Activated naive CD8-positive, alpha-beta T cell treated with anti-CD3 and anti-CD28 coated beads, Interleukin-2, amount 10 ng/mL, durations not matched to agents 7 days and 5 days (primary cell): ENCODE data around the gene TADA1. TPM values are rescaled to one million over a fixed set of nuclear protein-coding genes. Genes with fewer than 3 reads are reported as not detected.

Experiments
- ATAC-seq: fragments of 150-1000 bp; cut with Tn5 transposase; one replicate; pipeline ENCODE4 v1.10.0; 2021; ENCODE audit warnings: low read depth, moderate library complexity
- POLR2A ChIA-PET: fragments of 350-600 bp; sonication (Branson Sonifier 250); formaldehyde crosslinking; loops from one replicate; lab custom pipeline; 2021; ENCODE audit warnings: antibody characterized with exemption; lab: Charles Lee
- DNase-seq: peaks from one replicate; pipeline ENCODE4 v3.0.0; 2021
- H3K27ac Mint-ChIP-seq: one replicate; pipeline ENCODE4 v1.8.0; 2022; ENCODE audit warnings: mild to moderate bottlenecking, mixed read lengths
- H3K27me3 Mint-ChIP-seq: one replicate; pipeline ENCODE4 v1.8.0; 2022; ENCODE audit warnings: mild to moderate bottlenecking, moderate library complexity, mixed read lengths
- H3K36me3 Mint-ChIP-seq: one replicate; pipeline ENCODE4 v1.8.0; 2021; ENCODE audit warnings: mild to moderate bottlenecking, mixed read lengths
- H3K4me1 Mint-ChIP-seq: one replicate; pipeline ENCODE4 v1.8.0; 2021; ENCODE audit warnings: mixed read lengths
- H3K4me3 Mint-ChIP-seq: one replicate; pipeline ENCODE4 v1.8.0; 2022; ENCODE audit warnings: mild to moderate bottlenecking, moderate library complexity, mixed read lengths
- H3K9me3 Mint-ChIP-seq: one replicate; pipeline ENCODE4 v1.8.0; 2021; ENCODE audit warnings: mixed read lengths
- total RNA-seq, 2 experiments: library from RNA; stranded (reverse); gene quantifications; one replicate each; pipeline ENCODE4 v1.2.3, GENCODE V29; 2021

The TADA1 gene
- total RNA-seq, 2 experiments from 2014 or later = 14.4 to 15.3 TPM

DNA sequence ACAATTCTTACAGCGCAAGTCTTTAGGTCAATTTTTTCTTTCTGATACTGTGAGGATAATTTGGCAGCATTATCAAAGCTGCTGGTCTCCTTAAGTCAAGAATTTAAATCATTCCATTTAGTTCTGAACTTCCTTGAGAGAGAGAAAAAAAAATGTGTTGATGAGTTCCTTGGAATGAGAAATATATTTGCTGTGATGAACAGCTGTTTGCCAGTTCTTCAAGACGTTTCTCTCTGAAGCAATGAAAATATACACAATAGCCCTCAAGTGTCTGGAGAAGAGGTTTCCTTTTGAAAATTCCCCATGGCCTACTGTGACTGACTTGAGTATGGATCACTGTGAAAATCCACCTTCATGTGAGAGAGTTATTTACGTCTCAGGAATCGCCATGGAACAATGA is 31.0 kb upstream of the TADA1 start:
- ATAC-seq (no peak), DNase-seq (no peak)
- H3K4me3 Mint-ChIP-seq = no peak overlapping the region
- H3K27ac Mint-ChIP-seq = no peak overlapping the region
- peaks cover 3% of the 10 kb centered on the region for H3K36me3 Mint-ChIP-seq
- H3K4me1 Mint-ChIP-seq = peaks cover 45% of the 10 kb centered on the region
- POLR2A ChIA-PET = interaction anchor here (1.0 to 2.2 kb wide), 3 partner anchors 68 to 313 kb away, joined by 3 to 8 read pairs (median 5); partner anchors contain the start of genes POGK and POU2F1
- peaks cover 17% of the 10 kb centered on the region for H3K27me3 Mint-ChIP-seq
- H3K9me3 Mint-ChIP-seq = peaks cover 2% of the 10 kb centered on the region

DNA sequence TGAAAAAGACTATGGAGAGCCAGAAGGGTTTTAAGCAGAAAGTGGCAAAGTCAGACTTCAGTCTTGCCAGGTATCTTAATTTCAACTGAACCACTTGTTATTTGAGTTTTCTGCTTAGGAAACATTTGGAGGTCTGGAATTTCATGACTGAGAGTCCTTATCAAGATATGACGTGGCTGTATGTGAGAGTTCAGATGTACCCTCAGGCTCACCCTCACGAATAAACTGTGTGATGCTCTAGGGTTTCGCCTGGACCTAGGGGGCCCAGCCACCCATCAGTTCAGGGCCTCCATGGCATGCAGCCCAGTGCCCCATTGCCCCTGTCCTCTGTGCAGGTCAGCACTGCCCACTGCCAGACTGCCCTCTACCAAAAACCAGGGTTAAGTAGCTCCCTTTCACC is 30.6 kb upstream of the TADA1 start:
- H3K36me3 Mint-ChIP-seq = peaks cover 2% of the 10 kb centered on the region
- peak overlapping the region; percentile 81 for H3K27ac Mint-ChIP-seq
- peaks cover 1% of the 10 kb centered on the region for H3K9me3 Mint-ChIP-seq
- ATAC-seq (no peak), DNase-seq (no peak)
- peak overlapping the region; percentile 80 for H3K4me3 Mint-ChIP-seq
- H3K4me1 Mint-ChIP-seq = peaks cover 46% of the 10 kb centered on the region
- POLR2A ChIA-PET = interaction anchor here (1.0 to 2.2 kb wide), 5 partner anchors 31 to 313 kb away, joined by 3 to 19 read pairs (median 5); partner anchors contain the start of genes POGK, POU2F1 and TADA1
- H3K27me3 Mint-ChIP-seq = peaks cover 16% of the 10 kb centered on the region

- ATAC-seq (peak; percentile 82), DNase-seq (no peak)
- peaks cover 45% of the 10 kb centered on the region for H3K4me1 Mint-ChIP-seq
- peaks cover 1% of the 10 kb centered on the region for H3K36me3 Mint-ChIP-seq
- peak overlapping the region; percentile 80 for H3K4me3 Mint-ChIP-seq
- POLR2A ChIA-PET = interaction anchor here (0.7 to 2.2 kb wide), 9 partner anchors 21 to 314 kb away, joined by 3 to 19 read pairs (median 3); partner anchors contain the start of genes POGK, POU2F1 and TADA1
- peaks cover 16% of the 10 kb centered on the region for H3K27me3 Mint-ChIP-seq
- H3K9me3 Mint-ChIP-seq = peaks cover 1% of the 10 kb centered on the region
- H3K27ac Mint-ChIP-seq = peak overlapping the region; percentile 81
Observed at GRCh38 chr1:166905900-166906299, 29.8 kb upstream of the TADA1 start.

DNA sequence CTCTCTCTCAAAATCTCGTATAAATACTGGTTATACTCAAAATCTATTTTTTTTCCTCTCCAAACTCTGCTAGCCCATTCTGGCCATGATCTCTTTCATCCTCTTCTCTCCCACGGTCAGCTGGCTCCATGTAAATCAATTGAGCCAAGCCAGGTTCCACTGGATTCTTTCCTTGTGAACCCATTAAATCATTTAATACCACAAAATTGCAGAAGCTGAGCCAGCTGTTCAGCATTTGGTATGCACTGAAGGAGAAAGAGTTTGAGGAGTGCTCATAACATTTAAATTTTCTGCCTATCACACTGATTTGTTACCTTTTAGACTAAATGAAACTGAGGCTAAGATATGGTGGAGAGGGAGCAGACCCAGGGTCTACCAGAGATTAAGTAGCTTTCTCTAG is 29.1 kb upstream of the TADA1 start:
- ATAC-seq = no peak
- Mint-ChIP-seq H3K4me1 (peaks cover 41% of the 10 kb centered on the region), H3K27me3 (peaks cover 20% of the 10 kb centered on the region), H3K9me3 (peaks cover 1% of the 10 kb centered on the region), H3K36me3 (peaks cover 1% of the 10 kb centered on the region), H3K4me3 (no peak overlapping the region), H3K27ac (no peak overlapping the region)
- POLR2A ChIA-PET = interaction anchor here (1.1 to 2.2 kb wide), 6 partner anchors 18 to 152 kb away, joined by 3 to 19 read pairs (median 4); partner anchors contain the start of gene TADA1
- no peak for DNase-seq

DNA sequence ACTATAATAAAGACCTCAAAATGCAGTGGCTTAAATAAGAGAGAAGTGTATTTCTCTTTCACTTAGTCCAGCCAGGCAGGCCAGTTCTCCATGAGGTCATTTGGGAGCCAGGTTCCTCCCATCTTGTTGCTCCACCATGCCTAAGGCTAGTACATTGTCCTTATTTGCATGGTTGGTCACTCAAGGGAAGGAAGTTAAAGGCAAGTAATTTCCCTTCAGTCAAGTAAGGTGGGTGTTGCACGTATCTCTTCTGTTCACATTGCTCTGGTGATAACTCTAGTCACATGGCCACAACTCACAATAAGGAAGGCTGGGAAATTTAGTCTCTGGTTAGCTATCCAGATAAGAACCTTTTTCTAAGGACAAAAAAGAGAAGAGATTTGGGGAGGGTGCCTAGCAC is 27.2 kb upstream of the TADA1 start:
- ATAC-seq (no peak), DNase-seq (no peak)
- Mint-ChIP-seq H3K27ac (no peak overlapping the region), H3K36me3 (peaks cover 1% of the 10 kb centered on the region), H3K27me3 (peaks cover 30% of the 10 kb centered on the region), H3K4me1 (peaks cover 39% of the 10 kb centered on the region), H3K9me3 (peaks cover 5% of the 10 kb centered on the region), H3K4me3 (no peak overlapping the region)
- POLR2A ChIA-PET = no interaction called here

DNA sequence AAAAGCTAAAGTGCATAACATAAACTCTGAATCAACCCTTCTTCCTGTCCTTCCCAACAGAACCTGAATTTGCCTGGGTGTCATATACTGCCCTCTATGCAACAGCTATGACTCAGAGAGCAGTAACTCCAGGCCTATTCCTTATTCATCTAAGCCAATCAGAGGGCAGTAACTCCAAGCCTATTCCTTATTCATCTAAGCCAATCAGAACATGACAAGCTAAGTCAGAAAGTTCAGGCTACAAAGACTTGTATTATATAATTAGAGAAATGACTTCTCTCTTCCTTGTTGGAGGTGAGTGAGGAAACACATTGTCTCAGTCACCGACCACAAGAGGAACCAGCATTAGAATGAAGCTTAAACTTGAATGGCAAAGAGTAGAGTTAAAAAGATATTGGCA is 26.2 kb upstream of the TADA1 start:
- Mint-ChIP-seq H3K27ac (no peak overlapping the region), H3K9me3 (peaks cover 7% of the 10 kb centered on the region), H3K4me1 (peaks cover 34% of the 10 kb centered on the region), H3K4me3 (no peak overlapping the region), H3K36me3 (peaks cover 1% of the 10 kb centered on the region), H3K27me3 (peaks cover 31% of the 10 kb centered on the region)
- ATAC-seq (no peak), DNase-seq (no peak)
- POLR2A ChIA-PET = interaction anchor here (1.0 kb wide), 1 partner anchor 8 kb away, joined by 3 read pairs; no protein-coding TSS in a partner anchor

- peaks cover 23% of the 10 kb centered on the region for H3K4me1 Mint-ChIP-seq
- peaks cover 5% of the 10 kb centered on the region for H3K36me3 Mint-ChIP-seq
- ATAC-seq = no peak
- no peak for DNase-seq
- H3K27me3 Mint-ChIP-seq = peaks cover 36% of the 10 kb centered on the region
- no peak overlapping the region for H3K4me3 Mint-ChIP-seq
- H3K9me3 Mint-ChIP-seq = peaks cover 13% of the 10 kb centered on the region
- H3K27ac Mint-ChIP-seq = no peak overlapping the region
- POLR2A ChIA-PET = no interaction called here
Observed at GRCh38 chr1:166900987-166901386, 24.9 kb upstream of the TADA1 start.

DNA sequence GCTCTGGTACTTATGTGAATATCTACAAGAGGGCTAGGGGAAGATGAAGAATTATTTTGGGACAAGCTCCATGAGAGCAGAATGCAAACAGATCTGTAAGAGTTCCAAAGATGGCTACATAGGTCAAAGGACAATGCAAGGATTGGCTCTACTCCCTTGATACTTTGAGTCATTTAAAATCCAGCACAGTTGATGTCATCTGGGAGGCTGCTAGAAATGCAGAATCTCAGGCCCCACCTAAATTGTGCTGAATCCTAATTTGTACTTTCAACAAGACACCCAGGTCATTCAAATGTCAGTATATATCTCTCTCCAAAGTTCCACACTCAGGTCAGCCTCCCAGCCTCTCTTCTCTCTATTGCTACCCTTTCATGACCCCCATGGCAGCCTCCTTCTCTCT is 23.7 kb upstream of the TADA1 start:
- Mint-ChIP-seq H3K27me3 (peaks cover 41% of the 10 kb centered on the region), H3K4me3 (no peak overlapping the region), H3K9me3 (peaks cover 12% of the 10 kb centered on the region), H3K27ac (no peak overlapping the region), H3K4me1 (peaks cover 13% of the 10 kb centered on the region), H3K36me3 (peaks cover 5% of the 10 kb centered on the region)
- POLR2A ChIA-PET = no interaction called here
- no peak for ATAC-seq
- no peak for DNase-seq

GRCh38 chr1:166895766-166896165 is 19.7 kb upstream of the TADA1 start:
- Mint-ChIP-seq H3K4me1 (peaks cover 1% of the 10 kb centered on the region), H3K27ac (no peak overlapping the region), H3K36me3 (peaks cover 4% of the 10 kb centered on the region), H3K9me3 (peaks cover 13% of the 10 kb centered on the region), H3K27me3 (peaks cover 48% of the 10 kb centered on the region), H3K4me3 (no peak overlapping the region)
- DNase-seq (no peak), ATAC-seq (no peak)
- POLR2A ChIA-PET = no interaction called here

GRCh38 chr1:166889776-166890175 is 13.7 kb upstream of the TADA1 start:
- Mint-ChIP-seq H3K9me3 (peaks cover 1% of the 10 kb centered on the region), H3K36me3 (no peaks in the 10 kb centered on the region), H3K4me1 (peaks cover 11% of the 10 kb centered on the region), H3K27me3 (peaks cover 33% of the 10 kb centered on the region), H3K4me3 (no peak overlapping the region), H3K27ac (no peak overlapping the region)
- DNase-seq = no peak
- ATAC-seq = no peak
- POLR2A ChIA-PET = no interaction called here

GRCh38 chr1:166888373-166889111 is 12.5 kb upstream of the TADA1 start:
- H3K36me3 Mint-ChIP-seq = no peaks in the 10 kb centered on the region
- no peak for ATAC-seq

GRCh38 chr1:166884971-166885370 is 8.9 kb upstream of the TADA1 start:
- Mint-ChIP-seq H3K27me3 (peaks cover 19% of the 10 kb centered on the region), H3K4me3 (peak overlapping the region; percentile 26), H3K4me1 (peaks cover 21% of the 10 kb centered on the region), H3K9me3 (no peaks in the 10 kb centered on the region), H3K36me3 (no peaks in the 10 kb centered on the region), H3K27ac (no peak overlapping the region)
- POLR2A ChIA-PET = interaction anchor here (1.2 to 1.3 kb wide), 2 partner anchors 10 to 21 kb away, joined by 3 to 5 read pairs; no protein-coding TSS in a partner anchor
- DNase-seq (no peak), ATAC-seq (peak; percentile 38)

More at GRCh38 chr1:166888373-166889111, 12.5 kb upstream of the TADA1 start:
- peaks cover 28% of the 10 kb centered on the region for H3K27me3 Mint-ChIP-seq
- no peak for DNase-seq
- no peak overlapping the region for H3K27ac Mint-ChIP-seq
- H3K4me3 Mint-ChIP-seq = no peak overlapping the region
- no peaks in the 10 kb centered on the region for H3K9me3 Mint-ChIP-seq
- POLR2A ChIA-PET = no interaction called here
- H3K4me1 Mint-ChIP-seq = peaks cover 21% of the 10 kb centered on the region

DNA sequence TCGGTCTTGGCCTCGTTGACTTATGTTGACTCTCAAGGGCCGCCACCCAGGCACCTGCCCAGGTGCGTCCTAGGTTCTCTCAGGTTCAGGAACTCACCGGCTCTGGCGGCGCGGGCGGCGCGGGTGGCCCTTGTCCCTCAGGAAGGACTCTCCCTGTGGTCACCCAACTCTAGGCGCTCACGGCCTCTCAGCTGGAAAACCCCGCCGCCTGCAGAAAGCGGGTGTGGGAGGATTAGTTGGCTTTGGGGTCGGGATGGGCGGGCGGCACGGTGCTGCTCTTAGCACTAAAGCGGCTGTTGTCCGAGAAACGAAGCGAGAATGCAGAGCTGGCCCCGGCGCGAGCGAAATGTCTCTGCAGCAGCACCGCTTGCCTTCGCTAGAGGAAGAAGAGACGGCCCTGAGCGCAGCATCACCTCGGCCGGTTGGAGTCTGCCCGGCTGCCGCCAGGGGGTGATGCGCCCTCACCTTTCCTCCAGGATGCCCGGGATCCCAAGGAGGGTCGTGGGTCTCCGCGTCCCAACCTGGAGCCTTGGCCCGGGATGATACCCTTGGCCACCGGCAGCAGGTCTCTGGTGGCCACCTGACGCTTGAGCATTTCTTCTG is 8.1 kb upstream of the TADA1 start:
- POLR2A ChIA-PET = interaction anchor here (1.3 kb wide), 1 partner anchor 21 kb away, joined by 5 read pairs; no protein-coding TSS in a partner anchor
- no peaks in the 10 kb centered on the region for H3K9me3 Mint-ChIP-seq
- peaks cover 16% of the 10 kb centered on the region for H3K27me3 Mint-ChIP-seq
- DNase-seq (peak; percentile 66), ATAC-seq (peak; percentile 80)
- peak overlapping the region; percentile 35 for H3K4me3 Mint-ChIP-seq
- no peaks in the 10 kb centered on the region for H3K36me3 Mint-ChIP-seq
- no peak overlapping the region for H3K27ac Mint-ChIP-seq
- H3K4me1 Mint-ChIP-seq = peaks cover 19% of the 10 kb centered on the region
